LNCAP (cell line): ENCODE results near the gene DZIP1.

ENCODE experiments used
- CTCF ChIP-seq: fragments of 450-650 bp; IDR thresholded peaks from 2 replicates; pipeline ENCODE4 v1.5.1; 2017; ENCODE audit warnings: mild to moderate bottlenecking

The DZIP1 gene

DNA sequence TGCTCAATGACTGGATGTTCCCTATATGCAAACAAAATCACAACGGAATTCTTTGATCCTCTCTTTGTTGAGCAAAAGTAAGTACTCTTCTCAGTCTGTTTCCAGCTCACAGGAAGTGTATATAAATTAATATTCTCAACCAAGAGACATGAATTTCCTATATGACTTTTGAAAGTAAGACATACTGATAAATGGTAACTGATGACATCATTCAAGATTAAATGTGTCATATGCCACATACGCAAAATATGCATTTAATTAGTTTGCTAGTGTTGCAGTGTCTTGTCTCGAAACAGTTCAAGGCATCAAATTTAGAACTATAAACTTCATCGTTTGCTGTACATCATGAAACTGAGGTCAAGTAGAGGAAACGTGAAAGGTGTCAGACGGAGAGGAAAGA is 84.1 kb downstream of the DZIP1 start:
- TF ChIP-seq CTCF = no peak

- no peak for TF ChIP-seq CTCF
Observed at GRCh38 chr13:95559100-95559499, 85.4 kb downstream of the DZIP1 start.

GRCh38 chr13:95557013-95557412 is 87.5 kb downstream of the DZIP1 start:
- TF ChIP-seq CTCF = no peak

DNA sequence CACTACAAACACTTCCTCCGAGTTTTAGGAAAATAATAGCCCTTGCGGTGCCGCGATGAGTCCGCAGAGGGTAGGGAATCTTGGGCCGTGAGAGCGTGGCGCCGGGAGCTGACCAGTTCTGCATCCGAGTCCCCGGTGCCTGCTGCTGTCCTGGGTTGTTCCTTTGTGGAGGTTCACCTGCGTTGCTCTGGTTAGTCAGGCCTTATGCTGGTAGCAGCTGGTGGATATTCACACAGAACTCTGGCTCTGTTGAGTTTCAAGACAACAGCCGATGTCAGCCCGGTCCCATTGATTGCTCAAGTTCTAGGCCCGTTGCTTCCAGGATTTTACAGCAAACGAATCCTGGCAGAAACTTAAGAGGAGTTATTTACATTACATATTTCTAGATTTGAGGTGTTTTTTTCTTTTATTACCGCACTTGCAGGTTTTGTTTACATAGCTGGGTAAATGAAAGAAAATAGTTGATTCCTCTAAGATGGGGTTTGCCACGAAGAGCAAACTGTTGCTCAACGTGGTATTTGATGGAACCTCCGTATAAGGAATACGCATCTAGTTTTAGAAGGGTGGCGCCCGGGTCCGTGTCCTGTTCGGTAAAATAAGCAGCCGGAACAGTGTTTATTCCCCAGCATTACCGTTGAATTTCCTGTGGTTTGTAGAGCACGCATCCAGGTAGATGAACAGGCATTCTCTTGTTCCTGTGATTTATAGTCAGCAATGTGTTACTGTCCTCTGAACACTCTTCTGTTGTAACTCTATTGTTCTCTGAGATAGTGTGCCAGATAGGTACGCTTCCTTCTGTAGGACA is 90.7 kb downstream of the DZIP1 start:
- no peak for TF ChIP-seq CTCF

DNA sequence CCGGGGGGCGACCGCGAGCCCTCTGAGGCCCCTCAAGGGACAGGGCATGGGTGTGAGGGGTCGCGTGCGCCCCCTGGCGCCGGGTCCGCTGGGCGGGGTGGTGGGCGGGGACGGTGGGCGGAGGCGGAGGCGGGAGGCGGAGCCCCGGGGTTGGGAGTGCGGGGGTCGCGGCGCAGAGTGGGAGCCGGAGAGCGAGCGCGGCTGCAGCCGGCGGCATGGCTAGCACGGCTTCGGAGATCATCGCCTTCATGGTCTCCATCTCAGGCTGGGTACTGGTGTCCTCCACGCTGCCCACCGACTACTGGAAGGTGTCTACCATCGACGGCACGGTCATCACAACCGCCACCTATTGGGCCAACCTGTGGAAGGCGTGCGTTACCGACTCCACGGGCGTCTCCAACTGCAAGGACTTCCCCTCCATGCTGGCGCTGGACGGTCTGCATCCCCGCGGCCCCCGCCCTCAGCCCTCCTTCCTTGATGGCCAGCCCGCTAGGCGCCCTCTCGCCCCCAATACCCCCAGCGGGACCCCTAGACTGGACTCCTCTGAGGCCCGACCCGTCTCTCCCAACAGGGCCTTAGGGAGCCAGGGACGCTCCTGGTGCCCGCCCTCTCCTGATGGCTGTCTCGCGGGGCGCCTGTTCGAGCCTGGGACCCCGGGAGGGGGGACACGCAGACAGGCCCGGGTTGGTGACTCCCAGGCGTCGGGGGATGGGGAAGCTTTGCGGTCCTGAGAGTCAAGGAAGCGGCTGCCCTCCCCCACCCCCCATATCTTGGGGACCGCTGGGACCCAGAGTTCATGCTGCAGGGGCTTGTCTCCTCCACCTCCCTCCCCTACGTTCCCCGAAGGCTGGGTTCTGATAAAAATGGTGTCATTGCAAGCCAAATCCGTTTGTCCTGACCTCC is 91.7 kb downstream of the DZIP1 start, which contains the start of gene CLDN10:
TSS of gene CLDN10 (plus strand) at position 182 of the 903 bp plus-strand sequence. CDS start at position 216, 34 bp downstream.
- TF ChIP-seq CTCF = no peak

GRCh38 chr13:95552208-95552538 is 92.3 kb downstream of the DZIP1 start:
- no peak for TF ChIP-seq CTCF

- no peak for TF ChIP-seq CTCF
Observed at GRCh38 chr13:95547531-95548167, 96.9 kb downstream of the DZIP1 start.
